GM21717 (cell line): ENCODE results near the gene SMPD3.

Experiments
- ATAC-seq: cut with Tn5 transposase; IDR thresholded peaks from one replicate; pipeline ENCODE4 v1.9.1; 2021; ENCODE audit warnings: mild to moderate bottlenecking, moderate library complexity; ENCODE audit not compliant: unreplicated experiment

Gene SMPD3

GRCh38 chr16:68473358-68474070 is 25.2 kb upstream of the SMPD3 start:
- no peak for ATAC-seq

- no peak for ATAC-seq
Measured at GRCh38 chr16:68472581-68472980, 24.3 kb upstream of the SMPD3 start.

GRCh38 chr16:68470461-68471150 is 22.3 kb upstream of the SMPD3 start:
- peak; percentile 86 for ATAC-seq

- ATAC-seq, result peak; percentile 27
Measured at GRCh38 chr16:68469796-68470460, 21.6 kb upstream of the SMPD3 start.

GRCh38 chr16:68468842-68469241 is 20.5 kb upstream of the SMPD3 start:
- no peak for ATAC-seq

- ATAC-seq, result no peak
Measured at GRCh38 chr16:68466174-68466573, 17.9 kb upstream of the SMPD3 start.

- no peak for ATAC-seq
Measured at GRCh38 chr16:68463904-68464303, 15.6 kb upstream of the SMPD3 start.

- no peak for ATAC-seq
Measured at GRCh38 chr16:68460067-68460466, 11.8 kb upstream of the SMPD3 start.

GRCh38 chr16:68459457-68459856 is 11.1 kb upstream of the SMPD3 start:
- no peak for ATAC-seq

- ATAC-seq, result no peak
Measured at GRCh38 chr16:68458551-68458950, 10.2 kb upstream of the SMPD3 start.

GRCh38 chr16:68458101-68458500 is 9.8 kb upstream of the SMPD3 start:
- no peak for ATAC-seq

- ATAC-seq, result no peak
Measured at GRCh38 chr16:68455631-68456030, 7.3 kb upstream of the SMPD3 start.

- no peak for ATAC-seq
Measured at GRCh38 chr16:68454920-68455435, 6.7 kb upstream of the SMPD3 start.

- ATAC-seq, result no peak
Measured at GRCh38 chr16:68453816-68454215, 5.5 kb upstream of the SMPD3 start.

GRCh38 chr16:68452176-68452575 is 3.9 kb upstream of the SMPD3 start:
- ATAC-seq, result no peak

GRCh38 chr16:68451676-68452075 is 3.4 kb upstream of the SMPD3 start:
- ATAC-seq, result no peak

GRCh38 chr16:68450741-68451255 is 2.5 kb upstream of the SMPD3 start:
- no peak for ATAC-seq

- peak; percentile 22 for ATAC-seq
Measured at GRCh38 chr16:68447653-68448359, 502 bp downstream of the SMPD3 start.

GRCh38 chr16:68446681-68447652 is 1.3 kb downstream of the SMPD3 start:
- ATAC-seq, result no peak

GRCh38 chr16:68445458-68445857 is 2.9 kb downstream of the SMPD3 start:
- ATAC-seq, result no peak
